HG03045 (cell line): ENCODE measurements around the gene CLDND2.
"Not testable (repeated sequence)": the region's sequence is repeated elsewhere in the genome, so short reads cannot be mapped to it uniquely, and the experiment has no call there.

Experiments used
- ATAC-seq: cut with Tn5 transposase; IDR thresholded peaks from one replicate; pipeline ENCODE4 v1.9.1; 2021; ENCODE audit warnings: mild to moderate bottlenecking, moderate library complexity; ENCODE audit not compliant: unreplicated experiment

The CLDND2 gene, protein sequence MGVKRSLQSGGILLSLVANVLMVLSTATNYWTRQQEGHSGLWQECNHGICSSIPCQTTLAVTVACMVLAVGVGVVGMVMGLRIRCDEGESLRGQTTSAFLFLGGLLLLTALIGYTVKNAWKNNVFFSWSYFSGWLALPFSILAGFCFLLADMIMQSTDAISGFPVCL

DNA sequence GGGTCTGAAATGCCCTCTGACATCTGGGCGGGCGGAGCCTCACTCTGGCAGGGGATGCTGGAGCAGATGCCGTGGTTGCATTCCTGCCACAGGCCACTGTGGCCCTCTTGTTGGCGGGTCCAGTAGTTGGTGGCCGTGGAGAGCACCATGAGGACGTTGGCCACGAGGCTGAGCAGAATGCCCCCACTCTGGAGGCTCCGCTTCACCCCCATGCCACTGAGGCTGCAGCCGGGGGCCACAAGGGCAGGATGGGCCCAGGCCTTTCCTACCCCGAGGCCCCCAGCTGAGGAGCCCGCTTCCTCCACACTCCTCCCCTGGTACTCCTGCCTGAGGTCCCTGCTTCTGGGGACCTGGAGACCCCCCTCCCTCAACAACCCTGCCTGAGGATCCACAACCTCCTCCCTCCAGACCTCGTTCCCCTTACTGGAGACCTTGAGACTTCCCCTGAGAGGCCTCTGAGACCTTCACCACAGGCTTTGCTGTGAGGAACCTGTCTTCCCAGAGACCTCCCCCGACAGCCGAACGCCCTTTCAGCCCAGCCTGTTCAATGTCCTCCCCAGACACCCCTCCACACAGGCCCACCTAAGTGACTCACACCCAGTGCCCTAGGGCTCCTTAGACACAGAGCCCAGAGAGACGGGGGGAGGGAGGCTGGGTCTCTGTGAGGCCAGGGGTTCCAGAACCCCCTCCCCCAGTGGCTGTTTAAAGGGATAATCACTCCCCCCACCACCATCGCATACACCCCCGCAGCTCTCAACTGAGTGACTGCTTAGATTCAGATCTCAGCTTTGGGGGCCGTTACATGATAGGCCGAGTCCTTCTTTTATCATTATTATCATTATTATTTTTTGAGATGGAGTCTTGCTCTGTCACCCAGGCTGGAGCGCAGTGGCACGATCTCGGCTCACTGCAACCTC lies at the start of gene CLDND2:
TSS of gene CLDND2 (minus strand) at position 638 of the 917 bp plus-strand sequence. CDS start at position 212, 426 bp downstream.
- no peak for ATAC-seq

DNA sequence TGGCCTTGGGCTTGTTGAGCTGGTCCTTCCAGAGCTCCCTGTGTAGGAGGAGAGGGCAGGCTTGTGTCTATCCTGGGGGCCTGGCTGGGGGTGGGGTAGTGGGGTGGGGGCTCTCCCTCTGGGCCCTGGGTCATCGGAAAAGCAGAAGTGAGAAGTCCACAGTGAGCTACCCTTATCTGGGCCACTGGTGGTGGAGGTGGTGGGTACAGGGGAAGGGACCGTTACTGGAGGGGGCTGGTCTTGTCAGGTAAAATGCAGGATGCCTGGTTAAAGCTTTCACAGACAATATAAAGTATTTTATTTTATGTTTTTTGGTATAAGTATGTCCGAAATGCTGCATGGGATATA lies 49.0 kb upstream of the CLDND2 start:
- ATAC-seq: no peak

DNA sequence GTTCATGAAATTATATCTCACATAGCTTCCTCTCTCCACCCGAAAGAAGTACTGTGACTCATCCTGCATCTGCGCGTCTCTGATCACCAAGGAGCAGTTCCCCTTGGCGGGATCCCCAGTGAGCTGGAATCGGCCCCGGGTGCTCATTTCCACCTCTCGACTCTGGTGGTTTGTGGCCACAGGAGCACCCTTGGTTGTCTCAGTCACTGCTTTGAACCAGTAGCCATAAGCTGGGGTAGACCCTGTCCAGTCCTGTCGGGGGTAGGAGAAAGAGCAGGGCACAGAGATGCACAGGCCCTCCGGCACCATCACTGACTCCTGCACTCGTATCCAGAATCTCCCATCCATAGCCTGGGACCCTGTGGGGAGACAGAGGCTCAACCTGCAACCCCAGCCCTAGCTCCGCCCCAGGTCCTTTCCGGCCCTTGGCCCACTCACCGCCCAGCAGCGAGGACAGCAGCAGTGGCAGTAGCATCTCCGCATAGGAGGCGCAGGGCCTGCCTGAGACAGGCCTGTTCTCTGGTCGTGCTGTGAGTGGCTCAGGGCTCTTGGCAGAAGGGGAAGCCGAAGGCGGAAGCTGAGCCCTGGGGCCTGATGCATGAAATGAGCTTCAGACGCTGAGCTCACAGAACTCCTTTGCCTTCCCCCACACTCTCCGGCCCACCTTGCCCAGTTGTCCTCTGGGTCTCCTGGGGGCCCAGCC lies 48.5 kb upstream of the CLDND2 start, which contains the start of gene SIGLEC10:
TSS of gene SIGLEC10 (minus strand) at position 536 of the 703 bp plus-strand sequence. CDS start at position 475, 61 bp downstream.
- ATAC-seq: no peak

DNA sequence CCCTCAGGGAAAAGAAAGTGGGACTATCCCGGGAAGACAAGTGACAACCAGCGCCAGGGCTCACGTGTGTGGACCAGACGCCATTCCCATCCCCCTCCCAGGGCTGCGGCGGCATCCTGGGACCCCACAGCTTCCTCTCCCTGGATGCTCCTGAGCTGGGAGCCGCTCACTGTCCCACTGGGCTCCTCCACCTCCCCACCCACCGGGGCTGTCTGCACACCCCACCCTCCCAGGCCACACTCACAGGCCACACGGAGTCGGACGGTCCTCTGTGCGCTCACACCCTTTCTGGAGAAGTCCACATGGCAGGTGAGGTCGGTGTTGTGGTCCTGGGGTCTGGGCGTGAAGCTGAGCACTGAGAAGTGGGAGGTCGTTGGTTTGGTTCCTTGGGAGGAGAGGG lies 47.6 kb upstream of the CLDND2 start:
- ATAC-seq: not testable (repeated sequence)

DNA sequence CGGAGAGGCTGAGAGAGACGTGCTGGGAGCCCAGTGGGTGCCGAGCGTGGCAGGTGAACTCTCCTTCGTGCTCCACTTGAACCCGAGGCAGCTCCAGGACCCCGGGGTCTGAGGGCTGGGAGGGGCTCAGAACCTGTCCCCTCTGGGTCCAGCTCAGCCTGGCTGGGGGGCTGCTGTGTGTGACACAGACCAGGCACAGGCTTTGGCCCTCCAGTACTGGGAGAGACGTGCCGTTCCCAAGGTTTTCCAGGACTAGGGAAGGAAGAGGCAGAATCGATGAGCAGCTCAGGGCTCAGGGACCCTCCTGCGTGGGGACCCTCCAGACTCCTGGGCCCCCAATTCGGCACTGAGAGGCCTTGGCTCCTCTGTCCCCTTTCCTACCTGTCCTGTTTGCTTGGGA lies 46.4 kb upstream of the CLDND2 start:
- no peak for ATAC-seq

DNA sequence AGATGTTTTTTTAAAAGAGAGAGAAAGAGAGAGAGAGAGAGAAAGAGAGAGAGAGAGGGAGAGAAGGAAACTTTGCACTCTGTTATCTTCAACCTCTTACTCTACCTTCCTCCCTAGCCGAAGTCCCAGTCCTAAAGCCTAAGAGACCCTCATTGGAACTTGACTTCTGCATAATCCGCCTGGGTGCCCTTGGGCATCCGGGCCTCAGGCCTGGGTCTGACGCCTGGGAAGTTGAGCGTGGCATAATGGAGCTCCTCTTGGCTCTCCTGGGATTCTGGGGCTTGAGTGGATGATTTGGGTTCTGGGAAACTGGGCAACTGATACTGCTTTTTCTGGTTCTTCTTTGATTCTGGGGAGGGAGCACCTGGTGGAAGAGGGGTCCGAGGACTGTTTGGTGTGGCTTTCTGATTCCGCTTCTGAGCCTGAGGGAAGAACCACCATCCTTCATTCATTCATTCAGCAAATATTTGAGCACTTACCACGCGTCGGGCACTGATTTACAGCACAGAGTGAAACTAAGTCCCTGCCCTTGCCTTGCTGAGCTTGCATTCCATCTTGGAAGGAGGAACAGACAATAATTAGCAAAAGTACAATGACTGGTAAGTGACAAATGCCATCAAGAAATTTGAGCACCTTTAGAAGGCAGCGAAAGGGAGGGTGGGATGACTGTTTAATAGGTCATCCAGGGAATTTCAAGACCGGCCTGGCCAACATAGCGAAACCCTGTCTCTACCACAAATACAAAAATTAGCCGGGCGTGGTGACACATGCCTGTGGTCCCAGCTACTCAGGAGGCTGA lies 42.3 kb upstream of the CLDND2 start:
- ATAC-seq: no peak

DNA sequence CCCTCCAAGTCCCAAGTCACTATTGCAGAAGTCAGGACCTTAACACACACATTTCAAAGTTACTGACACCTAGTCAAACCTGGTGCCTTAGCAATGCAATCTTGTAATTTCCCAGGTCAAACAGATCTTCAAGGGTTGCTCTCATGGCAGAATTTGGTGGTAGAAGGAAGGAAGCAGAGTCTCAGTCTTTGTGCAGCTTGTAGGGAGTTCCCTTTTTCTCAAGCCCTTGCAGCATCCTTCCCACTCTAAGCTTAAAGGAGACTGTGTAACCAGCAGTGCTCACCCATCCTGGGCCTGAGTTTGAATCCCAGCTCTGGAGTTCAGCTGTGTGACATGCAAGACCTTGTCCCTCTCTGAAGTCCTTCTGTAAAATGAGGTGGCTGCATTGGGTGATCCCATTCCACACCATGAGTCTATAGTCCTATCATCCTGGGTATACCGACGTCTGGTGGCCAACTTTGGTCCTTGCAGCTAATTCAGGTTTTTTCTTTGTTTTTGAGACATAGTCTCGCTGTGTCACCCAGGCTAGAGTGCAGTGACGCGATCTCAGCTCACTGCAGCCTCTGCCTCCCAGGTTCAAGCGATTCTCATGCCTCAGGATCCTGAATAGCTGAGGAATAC lies 38.8 kb upstream of the CLDND2 start:
- no peak for ATAC-seq

DNA sequence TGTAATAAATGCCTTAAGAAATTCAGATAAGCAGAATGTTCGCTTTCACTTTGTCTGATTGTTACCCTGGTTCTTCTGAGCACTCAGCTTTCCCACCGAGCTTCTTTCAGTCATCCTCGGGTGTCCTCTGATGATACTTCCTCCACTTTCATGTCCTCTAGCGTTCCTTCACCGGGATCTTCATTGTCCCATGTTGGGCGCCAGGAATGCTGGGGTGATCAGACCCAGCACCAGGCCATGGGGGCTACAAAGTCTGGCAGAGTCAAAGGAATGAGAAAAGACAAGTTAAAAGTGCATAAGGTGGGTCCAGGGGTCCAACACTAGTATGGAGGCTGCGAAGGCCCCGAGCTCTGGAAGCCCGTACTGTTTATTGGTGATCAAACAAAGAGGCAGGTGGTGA lies 33.3 kb upstream of the CLDND2 start:
- ATAC-seq: no peak

DNA sequence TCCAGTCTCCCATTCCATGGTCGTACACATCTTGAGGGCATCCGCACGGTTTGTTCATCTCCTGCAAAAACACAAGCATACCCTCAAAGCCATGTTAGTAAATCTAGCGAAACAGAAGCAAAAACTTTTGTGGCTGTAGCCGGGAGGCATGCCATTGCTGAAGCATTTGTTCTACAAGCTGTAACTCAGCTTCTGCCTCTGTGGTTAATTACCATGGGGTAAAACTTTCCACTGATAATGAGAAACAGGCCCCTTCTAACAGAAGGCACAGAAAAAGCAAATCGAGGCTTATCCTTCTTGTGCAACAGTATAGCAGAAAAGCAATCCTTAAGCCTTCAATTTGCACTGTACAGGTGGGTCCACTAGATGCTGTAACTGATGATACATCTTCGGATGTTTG lies 31.1 kb upstream of the CLDND2 start:
- ATAC-seq: not testable (repeated sequence)

DNA sequence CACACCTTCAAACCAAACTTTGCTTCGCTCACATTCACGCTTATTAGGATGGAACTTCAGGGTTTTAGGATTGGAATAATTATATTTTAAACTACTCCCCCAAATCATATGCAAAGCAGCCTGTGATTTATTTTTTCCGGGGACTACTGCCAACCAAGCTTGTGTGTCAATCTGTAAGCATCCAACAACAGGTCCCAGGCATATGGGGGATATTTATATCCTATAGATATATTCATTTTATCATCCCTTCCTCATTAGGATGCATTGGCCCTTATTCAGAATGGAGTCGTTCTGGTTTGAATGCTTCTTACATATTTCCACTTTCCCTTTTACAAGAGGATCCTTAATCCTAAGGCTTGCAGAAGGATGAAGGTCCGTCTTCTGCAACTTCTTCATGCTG lies 30.4 kb upstream of the CLDND2 start:
- ATAC-seq: no peak

DNA sequence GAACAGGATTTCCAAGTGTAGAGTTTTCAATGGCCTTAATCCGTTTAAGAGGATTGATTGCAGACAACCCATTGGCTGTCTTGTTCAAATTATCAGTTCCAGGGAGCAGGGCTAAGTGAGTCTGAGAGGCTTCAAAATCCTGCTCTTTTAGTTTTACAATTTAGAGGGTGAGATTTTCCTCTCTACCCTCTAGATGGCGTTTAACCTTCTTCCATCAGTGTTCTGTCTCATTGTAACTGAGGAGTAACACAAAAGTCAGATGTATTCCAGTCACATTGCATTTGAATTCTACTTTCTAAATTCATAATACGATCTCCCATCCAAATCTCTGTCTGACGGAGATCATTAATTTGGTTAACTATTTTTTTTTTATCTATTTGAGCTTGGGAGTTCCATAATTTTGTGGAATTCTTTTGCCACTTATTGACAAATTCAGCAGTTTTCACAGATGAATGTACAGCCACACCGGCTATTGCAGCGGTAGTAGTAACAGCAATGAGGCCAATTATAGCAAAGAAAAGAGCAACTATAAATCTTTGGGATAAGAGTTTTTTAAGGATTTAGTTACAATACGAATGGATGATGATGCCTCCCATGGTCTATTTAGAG lies 29.4 kb upstream of the CLDND2 start:
- ATAC-seq: no peak

DNA sequence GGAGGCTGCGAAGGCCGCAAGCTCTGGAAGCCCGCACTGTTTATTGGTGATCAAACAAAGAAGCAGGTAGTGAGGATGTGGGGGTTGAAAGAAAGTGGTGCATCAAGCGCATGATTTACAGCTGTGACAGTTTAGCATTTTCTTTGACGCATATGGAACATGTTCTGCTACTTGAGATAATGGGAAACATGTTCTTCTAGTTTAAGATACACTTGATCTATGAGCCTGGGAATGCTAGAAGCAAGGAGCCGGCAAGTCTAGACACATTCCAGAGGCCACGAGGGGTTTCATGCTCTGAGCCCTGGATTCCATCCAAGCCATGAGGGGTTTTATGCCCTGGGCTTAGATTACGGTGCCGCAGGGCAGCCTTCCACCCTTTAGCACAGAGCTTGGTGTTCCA lies 28.6 kb upstream of the CLDND2 start:
- ATAC-seq: not testable (repeated sequence)

DNA sequence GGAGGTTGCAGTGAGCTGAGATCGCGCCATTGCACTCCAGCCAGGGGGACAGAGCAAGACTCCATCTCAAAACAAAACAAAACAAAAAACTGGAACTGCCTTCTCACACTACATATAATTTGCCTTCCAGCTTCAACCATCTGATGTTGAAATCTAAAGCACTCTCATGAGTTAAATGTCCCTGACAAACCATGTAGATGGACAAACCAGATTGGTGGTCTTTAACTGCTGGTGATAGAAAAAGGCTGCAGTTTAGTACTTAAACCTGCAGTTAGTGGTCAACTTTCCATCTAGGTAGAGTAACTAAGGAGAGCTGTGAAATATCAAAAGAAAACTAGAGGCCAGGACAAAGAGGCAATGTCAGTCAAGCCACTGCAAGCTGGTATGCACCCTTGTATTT lies 27.4 kb upstream of the CLDND2 start:
- no peak for ATAC-seq

DNA sequence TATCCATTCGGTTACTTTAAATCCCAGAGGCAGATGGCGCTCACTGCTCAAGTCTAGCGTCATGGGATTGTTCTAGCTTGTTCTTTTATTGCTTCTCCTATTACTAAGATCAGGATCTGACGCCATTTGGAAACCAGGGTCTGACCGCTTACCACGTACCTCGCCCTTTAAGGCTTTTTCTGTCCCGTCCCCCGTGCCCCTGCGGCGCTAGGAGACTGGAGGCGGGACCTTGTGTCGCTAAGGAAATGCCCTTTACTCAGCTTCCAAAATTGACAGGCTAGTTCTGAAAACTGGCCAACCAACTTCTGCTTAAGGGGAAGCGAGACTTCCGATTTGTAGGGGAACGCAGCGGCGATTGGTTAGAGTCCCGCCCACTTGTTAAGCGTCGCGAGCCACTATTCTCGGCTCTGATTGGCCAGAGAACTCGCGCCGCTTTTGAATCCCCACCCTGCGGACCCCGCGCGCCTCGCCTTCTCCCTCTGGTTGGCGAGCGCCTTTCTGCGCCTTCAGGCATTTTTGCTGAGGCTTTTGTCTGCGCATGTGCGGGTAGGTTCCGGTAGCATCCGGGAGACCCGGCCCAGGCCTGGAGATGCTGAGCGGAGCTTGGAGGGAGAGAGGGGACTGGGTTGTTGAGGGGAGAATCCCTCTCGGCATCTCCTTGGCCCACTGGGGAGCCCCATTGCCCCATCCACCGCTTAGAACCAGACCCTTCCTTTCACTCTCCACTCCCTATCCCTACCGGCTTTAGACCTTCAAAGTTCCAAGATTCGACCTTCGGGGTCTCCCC lies 25.4 kb upstream of the CLDND2 start:
- ATAC-seq: peak; percentile 84

DNA sequence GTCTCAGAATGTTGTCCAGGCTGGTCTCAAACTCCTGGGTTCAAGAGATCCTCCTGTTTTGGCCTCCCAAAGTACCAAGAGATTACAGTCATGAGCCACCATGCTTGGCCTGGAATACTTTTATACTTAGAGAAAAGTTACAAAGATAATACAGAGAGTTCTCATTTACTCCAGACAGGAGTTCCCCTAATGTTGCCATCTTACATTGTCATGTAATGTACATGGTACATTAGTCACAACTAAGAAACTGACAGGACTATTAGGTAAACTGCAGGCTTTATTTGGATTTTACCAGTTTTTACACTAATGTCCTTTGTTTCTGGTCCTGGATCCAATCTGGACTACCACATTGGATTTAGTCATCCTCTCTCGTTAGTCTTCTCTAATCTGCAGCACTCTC lies 23.9 kb upstream of the CLDND2 start:
- ATAC-seq: no peak

DNA sequence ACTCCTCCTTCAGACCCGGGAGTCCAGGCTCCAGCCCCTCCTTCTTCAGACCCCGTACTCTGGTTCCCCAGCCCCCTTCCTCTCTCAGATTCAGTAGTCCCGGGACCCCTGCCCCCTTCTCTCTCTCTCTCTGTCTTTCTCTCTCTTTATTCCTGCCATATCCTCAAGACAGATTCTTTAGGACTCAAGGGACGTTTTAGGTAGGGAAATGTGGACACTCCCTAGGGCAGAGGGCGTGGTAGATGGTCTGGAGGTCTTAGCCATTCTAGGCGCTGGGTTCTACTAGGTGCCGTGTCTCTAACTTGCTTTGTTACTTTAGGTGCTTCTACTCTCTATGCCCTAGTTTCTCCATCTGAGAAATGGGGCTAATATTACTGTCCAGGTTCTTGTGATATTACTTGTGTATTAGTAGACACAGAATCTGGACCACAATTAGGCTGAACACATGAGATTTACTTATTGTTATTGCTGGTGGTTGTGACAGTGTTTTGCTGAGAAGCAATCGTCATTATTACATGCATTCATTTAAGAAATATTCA lies 22.3 kb upstream of the CLDND2 start:
- no peak for ATAC-seq

DNA sequence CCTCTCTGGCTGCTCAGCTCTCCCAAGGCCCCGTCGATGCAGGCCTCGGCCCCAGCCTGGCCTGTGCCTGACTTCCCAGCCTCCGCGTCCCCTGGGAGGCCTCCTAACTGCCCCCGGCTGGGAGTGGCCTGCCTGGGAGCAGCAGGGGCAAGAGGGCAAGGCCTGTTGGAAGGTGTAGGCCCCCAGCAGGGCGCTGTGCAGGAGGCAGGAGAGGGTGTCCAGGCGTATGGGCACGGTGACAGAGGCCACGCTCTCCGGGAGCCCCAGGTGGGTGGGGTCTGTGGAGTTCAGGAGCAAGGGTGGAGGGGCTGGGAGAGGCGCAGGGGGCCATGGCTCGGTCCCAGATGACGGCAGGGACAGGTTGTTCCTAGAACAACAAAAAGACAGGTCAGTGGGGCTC lies 20.3 kb upstream of the CLDND2 start:
- no peak for ATAC-seq

DNA sequence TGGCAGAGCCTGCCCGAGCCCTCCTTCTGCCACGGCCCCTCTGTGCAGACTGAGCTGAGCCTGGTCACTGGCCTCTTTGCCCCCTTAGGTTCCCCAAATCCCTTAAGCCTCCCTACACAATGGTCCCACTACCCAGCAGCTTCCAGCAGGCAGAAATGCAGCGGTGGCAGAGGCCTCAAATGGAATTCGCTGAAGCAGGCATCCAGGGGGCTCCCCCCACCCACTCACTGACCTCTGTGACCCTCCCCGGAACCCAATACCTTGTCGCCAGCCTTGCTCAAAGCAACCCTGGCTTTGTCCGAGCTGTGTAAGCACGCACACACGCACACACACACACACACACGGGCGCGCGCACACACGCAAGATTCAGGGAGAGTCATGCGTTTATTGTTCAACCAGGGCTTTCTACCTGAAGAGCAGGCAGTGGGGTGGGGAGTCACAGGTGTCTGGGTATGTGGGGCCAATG lies 19.2 kb upstream of the CLDND2 start, which contains the start of gene LIM2:
TSS of gene LIM2 (minus strand) at position 51 of the 466 bp plus-strand sequence. CDS start 531 bp downstream, outside the sequence.
- ATAC-seq: no peak
